GM19395 (cell line): Measurements from ENCODE around the gene FAM135A.

Experiments
- ATAC-seq: cut with Tn5 transposase; IDR thresholded peaks from one replicate; pipeline ENCODE4 v1.9.1; 2021; ENCODE audit warnings: mild to moderate bottlenecking, moderate library complexity; ENCODE audit not compliant: unreplicated experiment

FAM135A gene

DNA sequence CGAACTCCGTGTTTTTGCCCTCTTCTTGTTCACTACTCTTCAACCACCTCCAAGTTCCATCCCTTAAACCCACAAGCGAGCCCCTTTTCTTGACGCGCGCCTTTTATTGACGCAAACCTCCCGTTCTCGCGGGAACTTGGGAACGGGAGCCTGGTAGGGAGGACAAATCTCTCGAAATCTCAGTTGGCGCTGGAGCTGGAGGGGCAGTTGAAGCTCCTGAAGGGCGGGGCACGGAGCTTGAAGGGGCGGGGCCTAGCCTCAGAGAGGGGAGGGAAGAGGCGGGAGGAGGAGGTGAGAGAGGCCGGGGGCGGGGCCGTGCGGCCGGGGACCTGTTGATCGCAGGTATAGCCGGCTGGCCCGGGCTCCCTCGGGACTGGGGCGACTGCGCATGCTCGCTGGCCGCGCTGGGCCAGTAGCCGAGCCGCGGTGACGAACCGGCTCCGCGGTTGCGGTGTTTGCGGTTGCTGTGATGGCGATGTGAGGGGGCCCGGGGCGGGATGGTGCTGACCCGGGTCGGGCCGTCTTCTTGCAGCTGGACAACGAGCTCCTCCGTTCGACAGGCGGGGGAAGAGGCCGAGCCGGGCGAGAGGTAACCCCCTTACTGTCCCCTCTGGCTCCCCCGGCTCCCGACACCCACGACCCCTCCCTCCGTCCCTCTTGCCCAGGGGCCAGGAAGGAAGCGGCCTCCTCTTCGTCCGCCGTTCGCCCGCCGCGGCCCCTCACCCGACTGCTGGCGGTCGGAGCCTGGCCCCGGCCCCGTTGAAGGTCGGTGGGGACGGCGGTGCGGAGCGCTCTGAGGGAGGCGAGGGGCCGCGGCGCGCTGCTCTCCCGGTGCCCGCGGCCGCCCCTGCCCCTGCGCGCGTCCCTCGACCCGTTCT, at the start of gene FAM135A:
Gene FAM135A (plus strand): TSS at position 395 of the 878 bp plus-strand sequence. CDS start 14,835 bp downstream, outside the sequence.
- ATAC-seq: peak; percentile 84

DNA sequence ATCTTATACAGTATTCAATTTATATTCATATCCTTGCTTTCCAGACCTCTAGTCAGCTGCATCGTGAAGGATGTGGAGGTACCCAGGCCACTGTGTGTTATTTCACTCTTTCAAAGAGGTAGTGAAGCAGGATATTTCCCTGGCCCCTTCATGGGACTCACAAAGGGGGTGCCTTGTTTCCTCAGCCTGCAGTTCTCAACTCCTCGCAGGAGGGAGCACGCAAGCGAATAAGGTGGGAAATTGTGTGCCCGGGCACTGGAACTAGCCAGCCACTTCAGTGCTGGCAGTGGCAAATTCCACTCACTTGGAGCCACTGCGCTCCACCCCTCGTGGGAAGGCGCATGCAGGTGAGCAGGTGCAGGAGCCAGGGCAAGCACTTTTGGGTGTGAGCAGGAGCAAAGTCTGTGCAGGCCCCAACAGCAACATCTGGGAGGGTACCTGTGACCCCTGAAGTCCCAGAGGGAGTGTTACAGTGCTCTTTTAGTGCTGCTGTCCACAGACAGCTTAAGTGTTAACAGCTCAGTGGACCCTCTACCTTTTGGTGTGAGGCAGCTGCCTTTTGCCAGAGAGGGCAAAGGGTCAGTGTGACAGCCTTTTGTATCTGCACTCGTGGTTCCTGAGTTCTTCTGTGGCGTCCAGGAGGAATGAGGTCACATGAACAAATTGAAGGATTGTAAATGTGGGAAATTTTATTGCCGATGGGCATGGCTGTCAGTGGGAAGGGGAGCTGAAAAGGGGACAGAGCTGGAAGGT, 49.4 kb upstream of the FAM135A start:
- ATAC-seq: no peak

DNA sequence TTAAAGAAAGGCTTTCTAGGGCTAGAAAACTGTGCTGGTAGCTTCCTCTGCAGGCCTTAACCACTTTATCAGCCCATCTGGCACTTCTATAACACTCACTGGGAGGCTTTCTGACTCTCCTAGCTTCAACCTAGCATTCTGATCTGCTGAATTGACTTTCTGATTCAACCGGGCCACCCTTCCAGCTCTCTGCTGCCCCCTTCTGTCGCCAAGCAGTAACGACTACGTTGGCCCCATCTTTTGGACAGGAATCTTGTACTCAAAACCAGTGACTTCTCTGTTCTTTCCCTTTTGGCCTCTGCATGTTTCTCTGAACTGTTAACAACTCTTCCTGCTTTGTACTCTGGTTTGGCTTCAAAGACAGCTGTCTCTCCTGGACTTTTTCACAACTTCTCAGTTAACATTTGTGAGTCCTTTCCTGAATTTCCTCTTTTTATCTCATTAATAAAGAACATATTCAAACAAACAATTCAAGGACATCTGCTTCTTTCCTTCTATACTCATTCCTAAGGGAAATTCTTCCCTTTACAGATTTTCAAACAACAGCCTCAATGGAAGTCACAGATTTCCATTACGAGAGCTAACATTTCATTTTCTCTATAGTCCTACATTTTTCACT, 43.9 kb upstream of the FAM135A start:
- peak; percentile 92 for ATAC-seq

DNA sequence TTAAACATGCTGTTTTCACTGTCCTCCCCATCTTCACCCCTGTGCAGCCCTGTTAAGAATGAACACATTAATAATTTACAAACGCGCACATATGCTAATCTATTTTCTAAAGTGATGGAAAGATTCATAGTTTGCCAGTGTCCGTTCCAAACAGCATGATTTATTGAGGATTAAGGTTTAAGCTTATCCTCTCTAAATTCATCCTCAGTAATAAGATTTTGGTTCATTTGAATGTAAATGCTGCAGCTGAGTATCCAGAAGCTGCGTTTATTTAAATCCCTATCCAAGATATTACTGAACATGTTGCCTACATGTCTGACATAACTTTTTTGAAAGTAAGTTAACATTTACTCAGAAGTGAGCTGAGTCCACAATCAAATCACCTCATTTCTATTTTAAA, 42.8 kb upstream of the FAM135A start:
- ATAC-seq: no peak

DNA sequence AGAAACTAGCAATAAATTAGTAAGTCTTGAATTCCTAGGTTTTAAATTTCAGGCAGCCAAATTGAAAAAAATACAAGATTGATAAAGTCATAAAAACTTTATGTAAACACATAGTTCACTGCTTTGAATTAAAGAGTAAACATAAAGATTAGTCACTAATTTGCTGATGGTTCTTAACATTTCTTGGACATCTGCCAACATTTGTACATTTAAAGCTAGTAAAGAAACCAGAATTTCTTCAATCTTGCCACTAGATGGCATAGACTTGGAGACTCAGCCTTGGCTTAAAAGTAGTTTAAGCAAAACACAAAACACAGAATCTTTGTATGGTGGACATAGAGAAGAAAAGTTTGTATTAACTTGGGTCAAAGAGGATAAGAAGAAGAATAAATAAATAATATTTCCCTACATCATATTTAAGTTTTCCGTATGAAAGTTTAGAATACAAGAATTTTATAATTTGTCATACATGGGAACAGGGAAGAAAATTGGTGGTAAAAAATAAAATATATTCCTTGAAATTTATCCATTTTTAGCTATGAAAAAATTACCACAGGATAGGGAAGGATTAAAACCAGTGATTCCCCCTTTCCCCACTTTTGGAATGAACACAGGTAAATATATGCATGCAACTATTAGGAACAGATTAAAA, 41.7 kb upstream of the FAM135A start:
- peak; percentile 58 for ATAC-seq

DNA sequence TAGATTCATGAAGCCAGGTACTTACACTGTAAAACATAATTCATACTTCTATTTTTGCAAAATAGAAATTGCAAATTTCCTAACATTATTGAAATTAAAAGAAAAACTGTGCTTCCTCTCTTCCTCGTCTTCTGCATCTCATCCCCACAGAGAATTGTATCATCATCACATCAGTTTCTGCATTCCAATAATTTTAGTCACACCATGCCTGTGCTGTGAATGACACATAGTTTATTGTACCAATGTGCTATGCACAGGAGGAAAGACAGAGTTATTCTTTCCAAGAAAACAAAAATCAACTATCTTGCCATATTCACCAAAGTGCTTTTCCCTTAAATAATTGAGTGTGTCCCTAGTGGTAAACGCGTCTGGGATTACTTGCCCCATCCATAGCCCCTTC, 38.1 kb upstream of the FAM135A start:
- no peak for ATAC-seq

DNA sequence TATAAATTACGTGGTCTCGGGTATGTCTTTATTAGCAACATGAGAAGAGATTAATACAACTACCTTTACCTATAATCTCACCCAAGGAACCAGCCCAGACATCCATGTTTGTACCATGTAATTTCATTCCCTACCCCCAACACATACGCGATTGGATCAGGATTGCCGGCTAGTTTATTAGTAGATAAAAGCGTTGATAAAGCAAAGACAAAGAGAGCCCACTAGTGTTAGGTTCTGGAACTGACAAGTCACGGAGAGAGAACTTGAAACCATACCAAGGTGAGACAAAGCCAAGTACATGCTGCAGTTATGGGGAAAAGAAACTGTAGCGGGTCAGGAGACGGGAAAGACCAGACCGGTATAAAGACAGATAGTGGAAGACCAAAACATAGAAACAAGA, 37.4 kb upstream of the FAM135A start:
- ATAC-seq: no peak

DNA sequence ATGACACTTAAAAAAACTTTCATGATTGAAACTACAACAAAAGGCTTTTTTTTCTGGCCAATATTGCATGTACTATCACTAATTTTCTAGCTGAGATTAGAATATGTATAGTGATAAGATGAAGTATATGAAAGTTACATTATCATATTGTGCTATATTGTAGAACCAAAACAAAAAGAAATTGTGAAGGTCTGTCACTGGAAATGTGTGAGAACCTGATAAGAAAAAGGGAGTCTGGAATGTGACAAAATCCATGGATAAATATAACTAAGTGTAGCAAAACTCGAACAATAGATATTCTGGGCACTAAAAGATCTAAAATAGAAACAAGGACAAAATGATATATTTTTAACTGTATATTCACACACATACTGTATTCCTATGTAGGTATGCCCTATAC, 36.7 kb upstream of the FAM135A start:
- no peak for ATAC-seq

DNA sequence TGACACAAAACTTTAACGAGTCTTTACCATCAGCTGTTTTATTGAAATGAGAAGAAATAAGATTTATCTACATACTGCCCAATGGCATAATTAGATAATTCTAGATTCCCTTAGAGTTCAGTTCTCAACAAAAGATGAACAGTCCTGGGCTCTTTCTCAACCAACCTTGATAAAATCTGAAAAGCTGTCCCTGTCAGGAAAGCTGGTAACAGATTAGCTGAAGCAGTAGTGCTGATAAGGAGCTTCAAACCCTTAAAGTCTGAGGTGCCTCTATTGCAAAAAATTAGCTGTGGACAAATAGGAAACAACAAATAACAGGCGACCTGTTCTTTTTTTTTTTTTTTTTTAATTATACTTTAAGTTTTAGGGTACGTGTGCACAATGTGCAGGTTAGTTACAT, 35.9 kb upstream of the FAM135A start:
- no peak for ATAC-seq

DNA sequence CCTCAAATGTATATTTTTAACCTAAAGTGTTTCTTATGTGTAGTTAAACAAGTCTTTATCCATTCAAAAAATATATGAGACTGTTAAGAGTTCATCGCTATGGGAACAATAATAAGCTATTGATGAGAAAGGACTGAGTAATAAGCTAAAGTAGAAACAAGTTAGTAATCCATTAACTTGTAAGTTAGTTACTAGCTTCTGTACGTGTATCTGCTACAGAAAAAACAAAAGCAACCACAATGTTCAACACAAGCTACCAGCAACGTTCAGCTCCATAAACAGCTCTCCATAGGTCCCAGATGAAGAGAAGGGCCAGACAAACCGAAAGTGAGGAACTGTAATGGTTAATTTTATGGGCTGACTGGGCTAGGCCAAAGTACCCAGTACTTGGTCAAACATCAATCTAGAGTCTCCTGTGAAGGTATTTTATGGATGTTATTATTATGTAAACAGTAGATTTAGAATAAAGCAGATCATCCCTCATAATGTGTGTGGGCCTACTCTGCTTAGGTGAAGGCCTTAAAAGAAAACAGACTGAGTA, 33.8 kb upstream of the FAM135A start:
- ATAC-seq: peak; percentile 36

DNA sequence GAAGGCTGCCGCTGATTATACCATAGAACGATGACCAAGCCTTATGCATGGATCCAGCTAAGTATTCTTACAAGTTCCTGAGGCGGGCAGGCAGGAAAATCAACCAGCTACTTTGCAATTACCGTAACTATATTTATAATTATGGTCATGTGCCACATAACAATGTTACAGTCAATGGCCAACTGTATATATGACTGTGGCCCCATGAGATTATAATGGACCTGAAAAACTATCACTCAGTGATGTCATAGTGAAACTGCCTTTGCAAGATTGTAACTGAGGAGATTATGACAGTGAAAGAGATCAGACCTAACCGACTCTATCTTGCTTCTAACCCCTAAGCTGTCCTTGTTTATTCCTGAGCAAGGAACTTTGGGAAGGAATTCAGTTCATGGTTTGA, 33.1 kb upstream of the FAM135A start:
- ATAC-seq: peak; percentile 92

DNA sequence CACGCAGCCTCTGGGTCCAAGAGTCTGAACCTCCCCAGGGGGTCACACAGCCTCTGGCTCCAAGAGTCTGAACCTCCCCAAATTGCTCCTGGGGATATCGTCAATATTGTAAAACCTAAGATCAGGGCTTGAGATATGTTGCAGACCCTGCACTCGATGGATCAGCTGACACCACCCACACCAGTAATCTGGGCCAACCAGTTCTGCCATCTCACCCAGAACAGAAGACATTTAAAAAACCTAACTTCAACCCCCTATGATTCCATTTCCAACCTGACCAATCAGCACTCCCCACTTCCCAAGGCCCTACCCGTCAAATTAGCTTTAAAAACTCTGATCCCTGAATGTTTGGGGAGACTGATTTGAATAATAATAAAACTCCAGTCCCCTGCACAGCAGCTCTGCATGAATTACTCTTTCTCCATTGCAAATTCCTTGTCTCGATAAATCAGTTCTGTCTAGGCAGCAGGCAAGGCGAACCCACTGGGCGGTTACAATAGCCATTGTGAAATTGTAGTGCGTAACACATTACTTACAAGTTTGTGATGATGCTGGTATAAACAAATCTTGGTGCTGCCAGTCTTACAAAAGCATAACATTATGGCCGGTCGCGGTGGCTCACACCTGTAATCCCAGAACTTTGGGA, 32.4 kb upstream of the FAM135A start:
- ATAC-seq: no peak

DNA sequence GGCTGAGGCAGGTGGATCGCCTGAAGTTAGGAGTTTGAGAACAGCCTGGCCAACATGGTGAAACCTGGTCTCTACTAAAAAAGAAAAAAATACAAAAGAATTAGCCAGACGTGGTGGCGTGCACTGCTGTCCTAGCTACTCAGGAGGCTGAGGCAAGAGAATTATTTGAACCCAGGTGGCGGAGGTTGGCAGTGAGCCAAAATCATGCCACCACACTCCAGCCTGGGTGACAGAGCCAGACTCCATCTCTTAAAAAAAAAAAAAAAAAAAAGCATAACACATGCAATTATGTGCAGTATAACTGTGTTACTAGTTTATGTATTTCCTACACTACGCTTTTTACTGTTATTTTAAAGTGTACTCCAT, 31.9 kb upstream of the FAM135A start:
- no peak for ATAC-seq

DNA sequence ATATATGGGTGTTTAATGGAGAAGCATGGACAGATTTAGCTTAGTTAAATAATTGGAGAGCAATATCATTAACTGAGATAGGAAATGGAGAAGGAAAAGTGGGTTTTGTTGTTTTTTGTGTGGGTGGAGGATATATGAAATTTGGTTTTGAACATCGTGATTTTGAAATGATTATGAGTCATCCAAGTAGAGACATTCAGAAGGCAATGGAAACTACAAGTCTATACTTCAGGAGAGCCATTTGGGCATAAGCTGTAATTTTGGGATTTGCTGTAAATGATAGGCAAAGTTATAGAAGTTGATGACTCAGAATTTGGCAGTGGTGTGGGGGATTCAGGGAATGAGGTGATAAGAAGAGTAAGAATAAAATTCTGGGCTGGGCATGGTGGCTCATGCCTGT, 27.4 kb upstream of the FAM135A start:
- ATAC-seq: no peak

DNA sequence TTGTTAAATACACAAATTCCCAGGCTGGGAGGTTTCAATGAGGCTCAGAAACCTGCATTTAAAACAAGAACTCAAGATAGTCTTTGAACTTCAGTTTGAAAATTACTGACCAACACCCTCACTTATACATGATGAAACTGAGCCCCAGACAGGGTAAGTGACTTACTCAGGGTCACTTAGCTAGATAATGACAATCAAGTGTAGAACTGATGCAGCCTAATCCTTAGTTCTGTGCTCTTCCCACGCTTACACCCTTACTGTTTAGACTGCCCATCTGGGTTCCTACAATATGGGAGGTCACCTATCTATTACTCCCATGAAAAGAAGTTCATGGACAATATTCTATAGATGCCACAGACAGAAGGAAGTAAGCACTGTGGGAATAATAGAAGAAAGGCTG, 24.5 kb upstream of the FAM135A start:
- ATAC-seq: no peak

DNA sequence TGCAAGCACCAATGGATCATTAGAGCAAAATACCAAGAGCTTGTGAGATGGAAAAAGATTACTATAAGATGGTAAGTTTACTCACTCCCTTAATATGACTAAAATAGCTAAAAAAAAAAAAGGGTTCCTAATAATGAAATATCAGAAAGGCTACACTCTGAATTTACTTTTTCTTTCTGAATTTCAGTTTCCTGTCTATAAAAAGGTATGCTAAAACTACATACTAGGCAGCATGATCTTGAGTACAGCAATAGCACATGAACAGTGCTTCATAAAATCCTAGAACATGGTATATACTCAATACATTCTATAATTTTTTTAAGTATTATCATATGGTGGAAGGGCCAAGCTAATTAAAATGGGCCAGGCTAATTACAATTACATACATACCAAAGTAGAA, 24.0 kb upstream of the FAM135A start:
- no peak for ATAC-seq

DNA sequence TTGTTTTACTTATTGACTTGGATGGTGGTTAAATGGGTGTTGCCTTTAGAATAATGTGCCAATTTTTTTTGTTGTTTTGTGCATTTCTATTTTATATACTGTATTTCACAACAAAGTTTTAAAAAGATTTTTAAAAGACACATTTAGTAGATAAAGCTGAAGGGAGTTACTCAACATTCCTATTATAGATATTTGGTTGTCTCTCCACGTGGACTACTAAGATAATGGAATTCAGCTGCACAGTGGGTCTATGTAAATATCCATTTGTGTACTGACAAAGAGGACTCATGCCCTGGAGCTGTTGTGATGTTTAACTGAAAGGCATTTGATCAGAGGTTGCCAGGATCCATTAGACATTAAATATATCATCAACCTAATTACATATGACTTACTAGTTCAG, 23.2 kb upstream of the FAM135A start:
- no peak for ATAC-seq

DNA sequence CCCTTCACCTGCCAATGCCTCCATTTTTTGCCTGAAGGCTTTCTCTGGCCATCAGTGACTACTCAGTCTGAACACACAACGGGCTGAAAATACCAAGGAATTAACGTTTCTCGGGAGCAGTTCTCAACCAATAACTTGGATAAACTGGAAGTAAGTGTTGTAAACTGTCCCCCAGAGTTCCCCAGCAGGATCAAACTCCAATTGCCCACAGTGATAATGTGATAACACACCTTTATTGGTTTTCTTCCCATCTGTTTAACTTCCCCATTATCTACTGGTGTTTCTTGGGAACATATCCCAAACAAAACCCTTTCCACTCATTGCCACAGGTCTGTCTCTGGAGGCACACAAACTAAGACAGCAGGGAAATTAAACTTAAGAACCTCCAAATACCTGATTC, 21.8 kb upstream of the FAM135A start:
- ATAC-seq: no peak

DNA sequence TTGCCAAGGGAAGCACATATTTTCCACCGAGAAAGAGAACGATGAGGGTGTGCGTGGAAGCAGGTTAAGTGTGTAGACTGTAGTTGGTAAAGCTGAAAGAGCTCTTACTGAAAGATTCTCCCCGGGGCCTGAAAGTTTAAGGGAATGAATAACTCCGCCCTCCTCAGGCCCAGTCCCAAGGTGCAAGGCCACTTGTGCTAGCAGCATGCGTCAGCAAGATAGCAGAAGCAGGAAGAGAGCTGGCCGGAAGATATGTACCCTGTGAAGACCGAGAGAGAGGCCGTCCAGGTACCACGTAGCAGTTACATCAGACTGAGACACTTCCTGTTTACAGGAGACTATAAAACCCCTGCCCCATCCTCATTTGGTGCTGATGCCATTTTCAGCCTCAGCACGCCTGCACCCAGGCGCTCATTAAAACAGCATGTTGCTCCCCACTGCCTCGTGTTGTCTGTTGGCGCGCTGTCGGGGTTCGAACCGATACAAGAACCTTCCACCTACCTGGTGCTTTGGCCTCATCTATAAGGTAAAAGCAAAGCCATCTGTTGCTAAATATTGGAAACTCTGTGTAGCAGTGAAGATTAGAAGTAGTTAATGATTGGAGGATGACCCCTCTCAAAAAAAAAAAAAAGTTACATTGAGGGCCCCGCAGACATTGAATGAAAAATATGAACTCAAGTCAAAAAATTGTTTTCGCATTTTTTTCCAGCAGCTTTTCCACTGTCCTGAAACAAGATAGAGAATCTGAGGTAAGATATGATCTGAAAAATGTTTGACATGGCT, 18.6 kb upstream of the FAM135A start:
- ATAC-seq: no peak

DNA sequence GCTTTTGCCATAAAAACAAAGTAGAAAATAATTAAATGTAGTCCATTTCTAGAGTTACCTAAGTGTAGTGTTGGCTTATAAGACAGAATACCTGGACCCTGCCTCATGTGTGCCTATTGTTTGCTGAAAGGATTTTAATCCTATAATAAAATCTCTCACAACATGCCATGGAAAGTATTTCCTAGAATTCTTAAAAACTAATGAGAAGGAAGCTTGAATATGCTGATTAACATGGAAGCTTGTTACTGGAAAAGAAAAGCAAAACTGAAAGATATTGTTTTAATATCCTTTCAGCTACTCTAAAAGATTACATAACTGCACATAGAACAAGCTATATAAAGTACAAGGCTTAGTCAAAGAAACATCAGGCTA, 18.0 kb upstream of the FAM135A start:
- ATAC-seq: no peak
